HCT116 (cell line): ENCODE measurements around the gene TAF1. TPM values are rescaled to one million over a fixed set of nuclear protein-coding genes. Genes with fewer than 3 reads are reported as not detected.

Experiments used
- ATAC-seq: fragments of 200-7000 bp; cut with Tn5 transposase; 2 replicates; pipeline ENCODE4 v1.9.1; 2020; ENCODE audit warnings: mild to moderate bottlenecking, moderate library complexity
- BruUV-seq: library from RNA; stranded (reverse); fragments of 400-500 nt; replicated peaks from 2 replicates; lab custom pipeline; 2021; lab: Mats Ljungman, UMichigan
- CTCF ChIA-PET: fragments of 300-600 bp; sonication (Branson Sonifier 250); formaldehyde crosslinking; loops from one replicate; lab custom pipeline; 2021; ENCODE audit warnings: antibody characterized with exemption; lab: Charles Lee
- POLR2A ChIA-PET: fragments of 300-600, 350-600 bp; sonication (Branson Sonifier 250); formaldehyde crosslinking; loops from one replicate; lab custom pipeline; 2021; ENCODE audit warnings: antibody characterized with exemption; lab: Charles Lee
- RAD21 ChIA-PET, 2 experiments: fragments of 300-600 bp; sonication (Branson Sonifier 250); formaldehyde crosslinking; loops; one replicate each; lab custom pipeline; 2023; ENCODE audit warnings: low total read pairs in 2 of 2; ENCODE audit not compliant: uncharacterized antibody in 2 of 2, unreplicated experiment in 2 of 2, low non-redundant PET in 1 of 2; lab: Charles Lee
- DNase-seq: peaks from one replicate; pipeline ENCODE4 v3.0.0-alpha.2; 2010; ENCODE audit warnings: low read depth, low spot score
- H2AFZ ChIP-seq: fragments of 200-600 bp; shearing (Covaris generic), sonication (generic); 2 replicates; pipeline ENCODE4 v1.6.1; 2017; ENCODE audit warnings: low read depth, mixed run types, mixed read lengths, antibody characterized with exemption, low read length; ENCODE audit not compliant: poor library complexity, severe bottlenecking
- H3K27ac ChIP-seq: 2 replicates; pipeline ENCODE4 v1.5.1; 2012; ENCODE audit warnings: low read depth, low read length
- H3K27me3 ChIP-seq: fragments of 200-600 bp; sonication (generic); 2 replicates; pipeline ENCODE4 v1.6.1; 2016; ENCODE audit warnings: mixed run types, low read length, mixed read lengths; ENCODE audit not compliant: insufficient read depth
- H3K36me3 ChIP-seq, 2 experiments: fragments of 200-500 bp in 1 of 2; fragments of 200-600 bp in 1 of 2; sonication (Bioruptor generic) in 1 of 2; sonication (generic) in 1 of 2; 2 replicates each; pipeline versions ENCODE4 v1.5.1 to v1.6.1; 2014 to 2016; ENCODE audit warnings: low read length in 2 of 2, inconsistent platforms in 1 of 2, mixed read lengths in 1 of 2, mixed run types in 1 of 2; ENCODE audit not compliant: insufficient read depth in 2 of 2, control insufficient read depth in 1 of 2
- H3K4me1 ChIP-seq, 2 experiments: fragments of 200-600 bp in 1 of 2; sonication (generic) in 1 of 2; 2 replicates each; pipeline versions ENCODE4 v1.5.1 to v1.6.1; 2012 to 2017; ENCODE audit warnings: low read length in 2 of 2, inconsistent platforms in 1 of 2, mild to moderate bottlenecking in 1 of 2, mixed read lengths in 1 of 2, mixed run types in 1 of 2, moderate library complexity in 1 of 2; ENCODE audit not compliant: insufficient read depth in 2 of 2, control insufficient read depth in 1 of 2
- H3K4me2 ChIP-seq: fragments of 200-600 bp; sonication (generic); 2 replicates; pipeline ENCODE4 v1.6.1; 2017; ENCODE audit warnings: mixed run types, low read length, mixed read lengths
- H3K4me3 ChIP-seq, 2 experiments: fragments of 200-600 bp in 1 of 2; sonication (generic) in 1 of 2; replicated peaks in 1 of 2; 2 replicates each; pipeline ENCODE4 v1.5.1; 2011 to 2016; ENCODE audit warnings: low read length in 2 of 2, control low read depth in 1 of 2, low read depth in 1 of 2, mild to moderate bottlenecking in 1 of 2, mixed read lengths in 1 of 2, mixed run types in 1 of 2
- H3K79me2 ChIP-seq: fragments of 200-600 bp; sonication (generic); 2 replicates; pipeline ENCODE4 v1.6.1; 2017; ENCODE audit warnings: mild to moderate bottlenecking, mixed run types, low read length, moderate library complexity, mixed read lengths; ENCODE audit not compliant: insufficient read depth
- H3K9ac ChIP-seq: fragments of 200-600 bp; sonication (generic); 2 replicates; pipeline ENCODE4 v1.6.1; 2016; ENCODE audit warnings: low read length, mixed read lengths
- H3K9me2 ChIP-seq: fragments of 200-600 bp; sonication (generic), shearing (Covaris generic); 2 replicates; pipeline ENCODE4 v1.6.1; 2017; ENCODE audit warnings: mixed run types, mild to moderate bottlenecking, moderate library complexity; ENCODE audit not compliant: insufficient read depth
- H3K9me3 ChIP-seq, 2 experiments: fragments of 200-500 bp in 1 of 2; fragments of 200-600 bp in 1 of 2; sonication (Bioruptor generic) in 1 of 2; sonication (generic) in 1 of 2; 2 replicates each; pipeline ENCODE4 v1.6.1; 2014 to 2017; ENCODE audit warnings: low read length in 2 of 2, mixed read lengths in 2 of 2, inconsistent platforms in 1 of 2, low read depth in 1 of 2, mild to moderate bottlenecking in 1 of 2, mixed run types in 1 of 2, moderate library complexity in 1 of 2; ENCODE audit not compliant: control insufficient read depth in 1 of 2, insufficient read depth in 1 of 2
- H4K20me1 ChIP-seq: fragments of 200-600 bp; sonication (generic), shearing (Covaris generic); 2 replicates; pipeline ENCODE4 v1.6.1; 2017; ENCODE audit warnings: mixed run types, mild to moderate bottlenecking, moderate library complexity; ENCODE audit not compliant: insufficient read depth
- ATF3 ChIP-seq: IDR thresholded peaks from 2 replicates; pipeline ENCODE4 v1.6.1; 2012
- EGR1 ChIP-seq: IDR thresholded peaks from 2 replicates; pipeline ENCODE4 v1.6.1; 2012; ENCODE audit warnings: low read depth
- ELF1 ChIP-seq: IDR thresholded peaks from 2 replicates; pipeline ENCODE4 v1.6.1; 2012; ENCODE audit warnings: low read depth, borderline replicate concordance
- EZH2 ChIP-seq: fragments of 200-600 bp; sonication (generic); IDR thresholded peaks from 2 replicates; pipeline ENCODE4 v1.6.1; 2017; ENCODE audit warnings: antibody characterized with exemption, mixed run types
- FOSL1 ChIP-seq: IDR thresholded peaks from 2 replicates; pipeline ENCODE4 v1.6.1; 2012; ENCODE audit warnings: low read depth
- JUND ChIP-seq: IDR thresholded peaks from 2 replicates; pipeline ENCODE4 v1.6.1; 2012
- MAX ChIP-seq: IDR thresholded peaks from 2 replicates; pipeline ENCODE4 v1.6.1; 2012
- SIN3A ChIP-seq: IDR thresholded peaks from 2 replicates; pipeline ENCODE4 v1.6.1; 2012; ENCODE audit warnings: low read depth
- SRF ChIP-seq: IDR thresholded peaks from 2 replicates; pipeline ENCODE4 v1.6.1; 2012; ENCODE audit warnings: low read depth
- TCF7L2 ChIP-seq: IDR thresholded peaks from 2 replicates; pipeline ENCODE4 v1.7.0; 2011; ENCODE audit warnings: borderline replicate concordance, inconsistent platforms; ENCODE audit not compliant: insufficient read depth, insufficient read length; ENCODE audit errors: extremely low read depth
- YY1 ChIP-seq: IDR thresholded peaks from 2 replicates; pipeline ENCODE4 v1.6.1; 2011; ENCODE audit warnings: low read length, low read depth, moderate library complexity, mild to moderate bottlenecking; ENCODE audit not compliant: insufficient replicate concordance; ENCODE audit errors: extremely low read depth
- ZBTB33 ChIP-seq: IDR thresholded peaks from 2 replicates; pipeline ENCODE4 v1.6.1; 2011; ENCODE audit warnings: mild to moderate bottlenecking, low read length, moderate library complexity; ENCODE audit not compliant: insufficient replicate concordance; ENCODE audit errors: extremely low read depth
- ZNF274 ChIP-seq: fragments of 200-500 bp; sonication (Bioruptor generic); IDR thresholded peaks from 2 replicates; pipeline ENCODE4 v1.6.1; 2014; ENCODE audit warnings: mild to moderate bottlenecking, low read depth, low read length, inconsistent platforms
- intact Hi-C: fragments of 100-400 bp; cut with micrococcal nuclease; formaldehyde crosslinking; loops from 2 replicates; pipeline ENCODE4 v1.10.0; 2022
- total RNA-seq: library from RNA; stranded (reverse); gene quantifications from one replicate; pipeline ENCODE4 v1.2.1, GENCODE V29; 2021; ENCODE audit not compliant: unreplicated experiment

Gene TAF1
- total RNA-seq, 1 experiment from 2014 or later, result 27.7 TPM

- intact Hi-C loops, result no loop called here
- no peak for TF ChIP-seq ATF3
- TF ChIP-seq EZH2, result no peak
- TF ChIP-seq ZNF274, result no peak
- no peak for TF ChIP-seq TCF7L2
- TF ChIP-seq YY1, result no peak
- TF ChIP-seq JUND, result no peak
- TF ChIP-seq MAX, result no peak
- TF ChIP-seq FOSL1, result no peak
- TF ChIP-seq EGR1, result no peak
- TF ChIP-seq SIN3A, result no peak
- TF ChIP-seq ELF1, result no peak
- TF ChIP-seq ZBTB33, result no peak
- TF ChIP-seq SRF, result no peak
- DNase-seq, result no peak
- no peak for ATAC-seq
- BruUV-seq, result no TSS peak
- no peaks in the 10 kb centered on the region for H3K36me3 ChIP-seq
- H2AFZ ChIP-seq, result no peak overlapping the region
- no peak overlapping the region for H3K27ac ChIP-seq
- CTCF ChIA-PET, result no interaction called here
- no peaks in the 10 kb centered on the region for H3K79me2 ChIP-seq
- H3K27me3 ChIP-seq, result no peaks in the 10 kb centered on the region
- no peaks in the 10 kb centered on the region for H3K4me1 ChIP-seq
- H3K9me2 ChIP-seq, result no peaks in the 10 kb centered on the region
- RAD21 ChIA-PET, result no interaction called here
- no peaks in the 10 kb centered on the region for H4K20me1 ChIP-seq
- H3K4me3 ChIP-seq, result no peak overlapping the region
- H3K4me2 ChIP-seq, result no peak overlapping the region
- no peaks in the 10 kb centered on the region for H3K9me3 ChIP-seq
- POLR2A ChIA-PET, result no interaction called here
- H3K9ac ChIP-seq, result no peak overlapping the region
Observed at GRCh38 chrX:71487814-71488213, 121.7 kb downstream of the TAF1 start.
